Measurements from ENCODE around the gene TRABD2B.

Gene TRABD2B

GRCh38 chr1:47751193-47751592 is 246.0 kb downstream of the TRABD2B start:
- DNase-seq = peak; percentile 3

- no peak for DNase-seq
Measured at GRCh38 chr1:47745715-47746609, 251.2 kb downstream of the TRABD2B start.

- no peak for DNase-seq
Measured at GRCh38 chr1:47742890-47743760, 254.1 kb downstream of the TRABD2B start.

- DNase-seq = no peak
Measured at GRCh38 chr1:47738560-47739182, 258.5 kb downstream of the TRABD2B start.

- DNase-seq = no peak
Measured at GRCh38 chr1:47732489-47732888, 264.7 kb downstream of the TRABD2B start.

- DNase-seq = no peak
Measured at GRCh38 chr1:47731730-47732129, 265.5 kb downstream of the TRABD2B start.

GRCh38 chr1:47729685-47730084 is 267.5 kb downstream of the TRABD2B start:
- no peak for DNase-seq

- DNase-seq = no peak
Measured at GRCh38 chr1:47727697-47728085, 269.5 kb downstream of the TRABD2B start.

- DNase-seq = no peak
Measured at GRCh38 chr1:47727051-47727696, 270.0 kb downstream of the TRABD2B start.

GRCh38 chr1:47725992-47726855 is 271.0 kb downstream of the TRABD2B start:
- peak; percentile 47 for DNase-seq

GRCh38 chr1:47725511-47725991 is 271.6 kb downstream of the TRABD2B start:
- peak; percentile 7 for DNase-seq

GRCh38 chr1:47725000-47725473 is 272.1 kb downstream of the TRABD2B start:
- DNase-seq = no peak

GRCh38 chr1:47724432-47724999 is 272.7 kb downstream of the TRABD2B start:
- DNase-seq = no peak

GRCh38 chr1:47722909-47723580 is 274.1 kb downstream of the TRABD2B start:
- DNase-seq = no peak

GRCh38 chr1:47722101-47722500 is 275.1 kb downstream of the TRABD2B start:
- no peak for DNase-seq

GRCh38 chr1:47720111-47720510 is 277.1 kb downstream of the TRABD2B start:
- DNase-seq = no peak

GRCh38 chr1:47717341-47717740 is 279.8 kb downstream of the TRABD2B start:
- no peak for DNase-seq

GRCh38 chr1:47713975-47714767 is 283.0 kb downstream of the TRABD2B start:
- DNase-seq = no peak

- no peak for DNase-seq
Measured at GRCh38 chr1:47713333-47713953, 283.7 kb downstream of the TRABD2B start.
